IMR-90 (cell line): ENCODE measurements around the gene KCNQ1. TPM values are rescaled to one million over a fixed set of nuclear protein-coding genes. Genes with fewer than 3 reads are reported as not detected.

ENCODE experiments used
- ATAC-seq: fragments of 200-7000 bp; cut with Tn5 transposase; 2 replicates; pipeline ENCODE4 v1.9.1; 2020; ENCODE audit warnings: low read depth, mild to moderate bottlenecking, moderate library complexity
- BruUV-seq: library from RNA; stranded (reverse); fragments of 400-500 nt; replicated peaks from 2 replicates; lab custom pipeline; 2021; lab: Mats Ljungman, UMichigan
- CTCF ChIA-PET: fragments of 300-600 bp; formaldehyde crosslinking; extraction: SDS; loops from one replicate; lab custom pipeline; 2021; ENCODE audit warnings: antibody characterized with exemption; lab: Yijun Ruan, JAX
- POLR2A ChIA-PET: fragments of 300-600 bp; sonication (Branson Sonifier 250); formaldehyde crosslinking; loops from one replicate; lab custom pipeline; 2022; ENCODE audit warnings: antibody characterized with exemption; ENCODE audit not compliant: unreplicated experiment; lab: Charles Lee
- DNase-seq: peaks from one replicate; pipeline ENCODE4 v3.0.0; 2013
- H2AFZ ChIP-seq: replicated peaks from 2 replicates; pipeline ENCODE3; 2013; ENCODE audit warnings: low read length, mild to moderate bottlenecking; ENCODE audit not compliant: poor library complexity
- H2AK5ac ChIP-seq: 2 replicates; pipeline ENCODE4 v1.6.1; 2013; ENCODE audit warnings: low read depth, low read length, inconsistent platforms
- H2AK9ac ChIP-seq: replicated peaks from 2 replicates; pipeline ENCODE3; 2013; ENCODE audit warnings: mild to moderate bottlenecking, low read depth, low read length, moderate library complexity; ENCODE audit not compliant: poor library complexity
- H2BK120ac ChIP-seq: 2 replicates; pipeline ENCODE4 v1.6.1; 2013; ENCODE audit warnings: low read depth, low read length, inconsistent platforms
- H2BK15ac ChIP-seq: 3 replicates; pipeline ENCODE4 v1.6.1; 2013; ENCODE audit warnings: low read depth, low read length, inconsistent platforms
- H2BK20ac ChIP-seq: 2 replicates; pipeline ENCODE4 v1.6.1; 2013; ENCODE audit warnings: low read depth, mild to moderate bottlenecking, inconsistent platforms, low read length, moderate library complexity
- H2BK5ac ChIP-seq: 2 replicates; pipeline ENCODE4 v1.6.1; 2013; ENCODE audit warnings: mild to moderate bottlenecking, low read depth, low read length, inconsistent platforms; ENCODE audit not compliant: poor library complexity, severe bottlenecking
- H3K14ac ChIP-seq: replicated peaks from 2 replicates; pipeline ENCODE4 v1.6.1; 2013; ENCODE audit warnings: low read depth, low read length, inconsistent platforms
- H3K18ac ChIP-seq: 2 replicates; pipeline ENCODE4 v1.6.1; 2013; ENCODE audit warnings: low read depth, low read length, control low read depth
- H3K23ac ChIP-seq: 2 replicates; pipeline ENCODE4 v1.6.1; 2013; ENCODE audit warnings: low read depth, low read length, inconsistent platforms
- H3K27ac ChIP-seq: 2 replicates; pipeline ENCODE4 v1.5.1; 2013; ENCODE audit warnings: mild to moderate bottlenecking, control low read depth, low read length; ENCODE audit not compliant: insufficient read depth
- H3K27me3 ChIP-seq: 2 replicates; pipeline ENCODE4 v1.6.1; 2013; ENCODE audit warnings: low read length; ENCODE audit not compliant: control insufficient read depth, insufficient read depth
- H3K36me3 ChIP-seq: 2 replicates; pipeline ENCODE4 v1.6.1; 2013; ENCODE audit warnings: low read length, mixed read lengths; ENCODE audit not compliant: control insufficient read depth, insufficient read depth
- H3K4ac ChIP-seq: 2 replicates; pipeline ENCODE4 v1.6.1; 2013; ENCODE audit warnings: low read depth, low read length, inconsistent platforms
- H3K4me1 ChIP-seq: 2 replicates; pipeline ENCODE4 v1.6.1; 2013; ENCODE audit warnings: low read length, mixed read lengths; ENCODE audit not compliant: control insufficient read depth, insufficient read depth
- H3K4me2 ChIP-seq: 2 replicates; pipeline ENCODE4 v1.6.1; 2013; ENCODE audit warnings: low read depth, mild to moderate bottlenecking, control low read depth, low read length, moderate library complexity
- H3K4me3 ChIP-seq: 2 replicates; pipeline ENCODE4 v1.5.1; 2013; ENCODE audit warnings: low read depth, mild to moderate bottlenecking, control low read depth, low read length, moderate library complexity; ENCODE audit not compliant: insufficient read depth
- H3K56ac ChIP-seq: 2 replicates; pipeline ENCODE4 v1.6.1; 2013; ENCODE audit warnings: low read length, inconsistent platforms; ENCODE audit not compliant: insufficient read depth; ENCODE audit errors: extremely low read depth
- H3K79me1 ChIP-seq, 2 experiments: 2 replicates each; pipeline ENCODE4 v1.6.1; 2013; ENCODE audit warnings: low read length in 2 of 2, inconsistent platforms in 1 of 2, low read depth in 1 of 2
- H3K9ac ChIP-seq: 2 replicates; pipeline ENCODE4 v1.6.1; 2013; ENCODE audit warnings: low read depth, low read length, control low read depth
- H3K9me1 ChIP-seq: 2 replicates; pipeline ENCODE4 v1.6.1; 2013; ENCODE audit warnings: low read length, inconsistent platforms; ENCODE audit not compliant: insufficient read depth
- H3K9me3 ChIP-seq: 2 replicates; pipeline ENCODE4 v1.6.1; 2013; ENCODE audit warnings: low read length; ENCODE audit not compliant: control insufficient read depth, insufficient read depth
- H4K20me1 ChIP-seq: 2 replicates; pipeline ENCODE4 v1.6.1; 2013; ENCODE audit warnings: low read length, inconsistent platforms; ENCODE audit not compliant: insufficient read depth
- H4K5ac ChIP-seq: 2 replicates; pipeline ENCODE4 v1.6.1; 2013; ENCODE audit warnings: mild to moderate bottlenecking, low read depth, low read length, control low read depth
- H4K8ac ChIP-seq, 2 experiments: 2 replicates each; pipeline ENCODE4 v1.6.1; 2013; ENCODE audit warnings: low read depth in 2 of 2, low read length in 2 of 2, control low read depth in 1 of 2, inconsistent platforms in 1 of 2
- H4K91ac ChIP-seq: 2 replicates; pipeline ENCODE4 v1.6.1; 2013; ENCODE audit warnings: low read depth, low read length, inconsistent platforms; ENCODE audit not compliant: insufficient read depth
- BHLHE40 ChIP-seq: fragments of 150-350 bp; IDR thresholded peaks from 2 replicates; pipeline ENCODE4 v1.6.1; 2016; ENCODE audit warnings: mild to moderate bottlenecking, low read depth, low read length
- CHD1 ChIP-seq: IDR thresholded peaks from 2 replicates; pipeline ENCODE4 v1.6.1; 2012; ENCODE audit warnings: low read depth, low read length, improper control_type of control experiment
- MAZ ChIP-seq: IDR thresholded peaks from 2 replicates; pipeline ENCODE4 v1.6.1; 2012; ENCODE audit warnings: low read depth, mild to moderate bottlenecking, low read length, improper control_type of control experiment, moderate library complexity, borderline replicate concordance
- MXI1 ChIP-seq: IDR thresholded peaks from 2 replicates; pipeline ENCODE4 v1.6.1; 2012; ENCODE audit warnings: low read depth, mild to moderate bottlenecking, low read length, moderate library complexity, borderline replicate concordance
- POLR2A ChIP-seq: IDR thresholded peaks from 2 replicates; pipeline ENCODE4 v1.6.1; 2012; ENCODE audit warnings: mild to moderate bottlenecking, low read depth, low read length
- RFX5 ChIP-seq: IDR thresholded peaks from 2 replicates; pipeline ENCODE4 v1.8.0; 2012; ENCODE audit warnings: low read depth, mild to moderate bottlenecking, low read length, moderate library complexity
- USF2 ChIP-seq: fragments of 150-350 bp; IDR thresholded peaks from 2 replicates; pipeline ENCODE4 v1.6.1; 2017; ENCODE audit warnings: mild to moderate bottlenecking, antibody characterized with exemption, low read length, low read depth
- WGBS, 2 experiments: methylation state at CpG; one replicate each; pipeline versions ENCODE4 v1.1.5 to v1.1.7; 2013; ENCODE audit warnings: missing lambda C conversion rate in 2 of 2; ENCODE audit not compliant: insufficient read length in 1 of 2; ENCODE audit errors: extremely low coverage in 2 of 2; 5-methylcytosine and 5-hydroxymethylcytosine counted together
- dilution Hi-C: fragments of 300-500 bp; cut with HindIII; formaldehyde crosslinking; loops from one replicate; pipeline ENCODE4 v1.14.3; 2018; ENCODE audit warnings: low sequenced_read_pairs; ENCODE audit not compliant: unreplicated experiment
- in situ Hi-C: fragments of 300-500 bp; cut with MboI; formaldehyde crosslinking; loops from 3 replicates; pipeline ENCODE4 v1.14.3; 2019; ENCODE audit warnings: low sequenced_read_pairs, inconsistent platforms, mixed read lengths
- intact Hi-C: fragments of 100-400 bp; cut with micrococcal nuclease; formaldehyde crosslinking; loops from 2 replicates; pipeline ENCODE4 v1.10.0; 2022
- polyA plus RNA-seq, 3 experiments: library from polyadenylated mRNA; depleted of rRNA; stranded (reverse); fragments of >200 nt; gene quantifications; 2 replicates each; pipeline ENCODE4 v1.2.3, GENCODE V29; 2012; ENCODE audit warnings: low replicate concordance in 1 of 3
- total RNA-seq: library from RNA; depleted of rRNA; stranded (reverse); fragments of >200 nt; gene quantifications from 2 replicates; pipeline ENCODE4 v1.2.3, GENCODE V29; 2012

Gene KCNQ1
- total and polyA plus RNA-seq, 2 of the 4 experiments (the other 2 are of a cell fraction): 0.07 TPM; not detected in 1

GRCh38 chr11:2409126-2409525, 35.7 kb upstream of the KCNQ1 start:
- no peaks in the 10 kb centered on the region for H3K4me1 ChIP-seq
- no peak overlapping the region for H3K27ac ChIP-seq
- no peaks in the 10 kb centered on the region for H3K79me1 ChIP-seq
- no peak overlapping the region for H2BK120ac ChIP-seq
- no peaks in the 10 kb centered on the region for H3K9me3 ChIP-seq
- no peak overlapping the region for H3K18ac ChIP-seq
- H3K4ac ChIP-seq: no peak overlapping the region
- 53% methylated on average over 7 of the region's 16 CpGs; no CpG with 5 or more reads in 1 of the 2 experiments for WGBS, 2 experiments
- H4K20me1 ChIP-seq: no peaks in the 10 kb centered on the region
- H3K56ac ChIP-seq: no peak overlapping the region
- no peaks in the 10 kb centered on the region for H3K36me3 ChIP-seq
- ChIA-PET CTCF (interaction anchor here (0.7 to 1.0 kb wide), 2 partner anchors 10 to 652 kb away, joined by 3 to 4 read pairs; no protein-coding TSS in a partner anchor), POLR2A (no interaction called here)
- no peak for ATAC-seq
- H3K4me2 ChIP-seq: no peak overlapping the region
- H3K14ac ChIP-seq: no peak overlapping the region
- no peak overlapping the region for H2BK20ac ChIP-seq
- H3K9me1 ChIP-seq: no peaks in the 10 kb centered on the region
- dilution Hi-C loops: no loop called here
- H2AK5ac ChIP-seq: no peak overlapping the region
- no peak for DNase-seq
- in situ Hi-C loops: no loop called here
- intact Hi-C loops: no loop called here
- H3K23ac ChIP-seq: no peak overlapping the region
- H4K91ac ChIP-seq: no peak overlapping the region
- H3K27me3 ChIP-seq: peaks cover 21% of the 10 kb centered on the region
- H2AFZ ChIP-seq: no peak overlapping the region
- H4K8ac ChIP-seq: no peak overlapping the region
- no peak overlapping the region for H3K9ac ChIP-seq
- no peak for TF ChIP-seq RFX5
- TF ChIP-seq CHD1: no peak
- TF ChIP-seq USF2: no peak
- no peak for TF ChIP-seq MXI1
- TF ChIP-seq POLR2A: no peak
- TF ChIP-seq BHLHE40: no peak
- TF ChIP-seq MAZ: no peak
- H3K4me3 ChIP-seq: no peak overlapping the region
- H4K5ac ChIP-seq: no peak overlapping the region
- BruUV-seq: no TSS peak
- H2BK5ac ChIP-seq: no peak overlapping the region
- H2BK15ac ChIP-seq: no peak overlapping the region
- no peak overlapping the region for H2AK9ac ChIP-seq
